Measurements from ENCODE around the gene TRAF7.

- TF ChIP-seq POLR2AphosphoS5 (IDR thresholded peaks at IDR 0.05) (no peak), CTCF (IDR thresholded peaks at IDR 0.05) (peak in 3 of 4 experiments; percentile 6 to 24 (median 20))
These were observed 6.6 kb upstream of the TRAF7 start for GRCh38 chr16:2148714-2149629.
